Astrocyte (in vitro differentiated cells and primary cell): ENCODE data around the gene IL17C. TPM values are rescaled to one million over a fixed set of nuclear protein-coding genes. Genes with fewer than 3 reads are reported as not detected.

ENCODE experiments used
- DNase-seq: peaks from one replicate; pipeline ENCODE4 v3.0.0-alpha.2; 2010; ENCODE audit warnings: low read depth
- FAIRE-seq: peaks from 2 replicates; lab custom pipeline; 2011; peaks lifted over from hg19 to GRCh38; lab: Jason Lieb, UNC
- H2AFZ ChIP-seq: 2 replicates; pipeline ENCODE4 v1.6.0; 2012; ENCODE audit warnings: low read depth, low read length, inconsistent platforms
- H3K27ac ChIP-seq: 2 replicates; pipeline ENCODE4 v1.5.1; 2011; ENCODE audit warnings: low read depth, low read length, inconsistent platforms
- H3K27me3 ChIP-seq: 2 replicates; pipeline ENCODE4 v1.6.0; 2011; ENCODE audit warnings: low read length, inconsistent platforms; ENCODE audit not compliant: insufficient read depth
- H3K36me3 ChIP-seq: 2 replicates; pipeline ENCODE4 v1.5.1; 2011; ENCODE audit warnings: low read length, inconsistent platforms; ENCODE audit not compliant: insufficient read depth
- H3K4me1 ChIP-seq: 2 replicates; pipeline ENCODE4 v1.5.1; 2011; ENCODE audit warnings: low read length, inconsistent platforms; ENCODE audit not compliant: insufficient read depth
- H3K4me2 ChIP-seq: 2 replicates; pipeline ENCODE4 v1.6.0; 2012; ENCODE audit warnings: low read length, inconsistent platforms
- H3K4me3 ChIP-seq: 2 replicates; pipeline ENCODE4 v1.5.1; 2011; ENCODE audit warnings: low read depth, mild to moderate bottlenecking, low read length, inconsistent platforms; ENCODE audit not compliant: insufficient read depth
- H3K79me2 ChIP-seq: 2 replicates; pipeline ENCODE4 v1.6.0; 2012; ENCODE audit warnings: mild to moderate bottlenecking, low read length, inconsistent platforms; ENCODE audit not compliant: insufficient read depth
- H3K9ac ChIP-seq: 2 replicates; pipeline ENCODE4 v1.6.0; 2012; ENCODE audit warnings: mild to moderate bottlenecking, low read length, inconsistent platforms
- H3K9me3 ChIP-seq: 2 replicates; pipeline ENCODE4 v1.5.1; 2012; ENCODE audit warnings: low read depth, mild to moderate bottlenecking, low read length, inconsistent platforms; ENCODE audit not compliant: insufficient read depth
- H4K20me1 ChIP-seq: 2 replicates; pipeline ENCODE4 v1.6.0; 2012; ENCODE audit warnings: low read length, inconsistent platforms; ENCODE audit not compliant: insufficient read depth
- H3K27ac Mint-ChIP-seq: one replicate; pipeline ENCODE4 v1.8.0; 2021; ENCODE audit warnings: mild to moderate bottlenecking, mixed read lengths; ENCODE audit not compliant: unreplicated experiment
- H3K27me3 Mint-ChIP-seq: one replicate; pipeline ENCODE4 v1.8.0; 2021; ENCODE audit warnings: low read depth, mixed read lengths; ENCODE audit not compliant: unreplicated experiment
- H3K36me3 Mint-ChIP-seq: one replicate; pipeline ENCODE4 v1.8.0; 2021; ENCODE audit warnings: low read depth, mixed read lengths; ENCODE audit not compliant: unreplicated experiment
- H3K4me1 Mint-ChIP-seq: one replicate; pipeline ENCODE4 v1.8.0; 2021; ENCODE audit warnings: low read depth, mixed read lengths; ENCODE audit not compliant: unreplicated experiment
- H3K4me3 Mint-ChIP-seq: one replicate; pipeline ENCODE4 v1.8.0; 2021; ENCODE audit warnings: mild to moderate bottlenecking, moderate library complexity, mixed read lengths; ENCODE audit not compliant: unreplicated experiment
- H3K9me3 Mint-ChIP-seq: one replicate; pipeline ENCODE4 v1.8.0; 2021; ENCODE audit warnings: mild to moderate bottlenecking, mixed read lengths; ENCODE audit not compliant: unreplicated experiment
- CTCF ChIP-seq: IDR thresholded peaks from 2 replicates; pipeline ENCODE4 v1.5.1; 2011; ENCODE audit warnings: low read depth, mild to moderate bottlenecking, inconsistent platforms, low read length, moderate library complexity; ENCODE audit not compliant: insufficient read depth
- EZH2 ChIP-seq: IDR thresholded peaks from 2 replicates; pipeline ENCODE4 v1.6.1; 2012; ENCODE audit warnings: mild to moderate bottlenecking, low read length, inconsistent platforms; ENCODE audit not compliant: insufficient read depth
- total RNA-seq: library from RNA; stranded (reverse); gene quantifications from 2 replicates; pipeline ENCODE4 v1.2.1, GENCODE V29; 2021

The IL17C gene
- total RNA-seq, 1 donor from 2014 or later: 0.36 TPM

- TF ChIP-seq CTCF (no peak), EZH2 (no peak)
- Mint-ChIP-seq H3K27ac (no peak overlapping the region), H3K9me3 (no peaks in the 10 kb centered on the region), H3K27me3 (no peaks in the 10 kb centered on the region), H3K36me3 (peaks cover 2% of the 10 kb centered on the region), H3K4me3 (no peak overlapping the region), H3K4me1 (no peaks in the 10 kb centered on the region)
- Histone ChIP-seq H3K4me3 (no peak overlapping the region), H3K79me2 (no peaks in the 10 kb centered on the region), H3K4me1 (no peaks in the 10 kb centered on the region), H3K9ac (no peak overlapping the region), H3K27ac (no peak overlapping the region), H2AFZ (no peak overlapping the region), H3K9me3 (no peaks in the 10 kb centered on the region), H3K4me2 (no peak overlapping the region), H4K20me1 (no peaks in the 10 kb centered on the region), H3K36me3 (no peaks in the 10 kb centered on the region), H3K27me3 (peaks cover 5% of the 10 kb centered on the region)
- no peak for FAIRE-seq
- DNase-seq: no peak
Measured at GRCh38 chr16:88678224-88678979, 40.0 kb downstream of the IL17C start.

- peaks cover 3% of the 10 kb centered on the region for H3K4me1 ChIP-seq
Measured at GRCh38 chr16:88680554-88681083, 42.2 kb downstream of the IL17C start.

More at GRCh38 chr16:88680554-88681083, 42.2 kb downstream of the IL17C start:
- no peaks in the 10 kb centered on the region for H3K4me1 Mint-ChIP-seq
- Histone ChIP-seq H3K27ac (no peak overlapping the region), H3K9ac (no peak overlapping the region), H3K9me3 (no peaks in the 10 kb centered on the region), H3K79me2 (no peaks in the 10 kb centered on the region), H3K27me3 (peaks cover 12% of the 10 kb centered on the region), H2AFZ (no peak overlapping the region), H3K4me2 (no peak overlapping the region), H4K20me1 (no peaks in the 10 kb centered on the region), H3K36me3 (no peaks in the 10 kb centered on the region), H3K4me3 (no peak overlapping the region)
- DNase-seq (no peak), FAIRE-seq (no peak)
- peaks cover 14% of the 10 kb centered on the region for H3K27me3 Mint-ChIP-seq
- no peak overlapping the region for H3K27ac Mint-ChIP-seq
- no peak overlapping the region for H3K4me3 Mint-ChIP-seq
- H3K9me3 Mint-ChIP-seq: no peaks in the 10 kb centered on the region
- H3K36me3 Mint-ChIP-seq: no peaks in the 10 kb centered on the region
- no peak for TF ChIP-seq CTCF
- no peak for TF ChIP-seq EZH2
